Omental fat pad (tissue), 4 donors: ENCODE data around the gene A3GALT2. TPM values are rescaled to one million over a fixed set of nuclear protein-coding genes. Genes with fewer than 3 reads are reported as not detected.

Experiments
- ATAC-seq: fragments of 150-250 bp; one replicate; pipeline ENCODE4 v1.9.1; 2016; ENCODE audit warnings: mild to moderate bottlenecking, moderate library complexity; ENCODE audit not compliant: low FRiP score
- DNase-seq: peaks from one replicate; pipeline ENCODE4 v3.0.0-alpha.2; 2019; ENCODE audit warnings: low spot score
- total RNA-seq, 4 donors: library from RNA; depleted of rRNA; stranded (reverse); fragments of >200 nt; gene quantifications; one replicate each; pipeline ENCODE4 v1.1.0, GENCODE V29; 2016
- TF ChIP-seq, protein P1 (sequence below), 3 donors: fragments of 450-650 bp; IDR thresholded peaks; one replicate each; pipeline ENCODE4 v1.5.1; 2016 to 2017; ENCODE audit warnings: antibody characterized with exemption in 3 of 3, mild to moderate bottlenecking in 3 of 3, moderate library complexity in 2 of 3

A3GALT2 gene
- total RNA-seq, 4 donors from 2014 or later = not detected

DNA sequence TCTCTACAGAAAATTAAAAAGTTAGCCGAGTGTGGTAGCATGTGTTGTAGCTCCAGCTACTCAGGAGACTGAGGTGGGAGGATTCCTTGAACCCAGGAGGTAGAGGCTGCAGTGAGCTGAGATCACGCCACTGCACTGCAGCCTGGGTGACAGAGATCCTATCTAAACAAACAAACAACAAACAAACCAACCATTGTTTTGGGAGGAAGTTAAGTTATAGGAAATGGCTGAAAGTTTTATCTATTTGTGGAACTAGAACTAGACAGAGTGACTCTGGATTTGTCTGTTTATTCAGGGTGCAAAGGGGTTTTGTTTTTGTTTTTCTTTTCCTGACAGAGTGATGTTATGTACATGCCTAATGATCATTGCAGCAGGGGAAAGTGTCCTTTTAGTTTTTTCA, 33.6 kb downstream of the A3GALT2 start:
- DNase-seq = no peak
- no peak for ATAC-seq

DNA sequence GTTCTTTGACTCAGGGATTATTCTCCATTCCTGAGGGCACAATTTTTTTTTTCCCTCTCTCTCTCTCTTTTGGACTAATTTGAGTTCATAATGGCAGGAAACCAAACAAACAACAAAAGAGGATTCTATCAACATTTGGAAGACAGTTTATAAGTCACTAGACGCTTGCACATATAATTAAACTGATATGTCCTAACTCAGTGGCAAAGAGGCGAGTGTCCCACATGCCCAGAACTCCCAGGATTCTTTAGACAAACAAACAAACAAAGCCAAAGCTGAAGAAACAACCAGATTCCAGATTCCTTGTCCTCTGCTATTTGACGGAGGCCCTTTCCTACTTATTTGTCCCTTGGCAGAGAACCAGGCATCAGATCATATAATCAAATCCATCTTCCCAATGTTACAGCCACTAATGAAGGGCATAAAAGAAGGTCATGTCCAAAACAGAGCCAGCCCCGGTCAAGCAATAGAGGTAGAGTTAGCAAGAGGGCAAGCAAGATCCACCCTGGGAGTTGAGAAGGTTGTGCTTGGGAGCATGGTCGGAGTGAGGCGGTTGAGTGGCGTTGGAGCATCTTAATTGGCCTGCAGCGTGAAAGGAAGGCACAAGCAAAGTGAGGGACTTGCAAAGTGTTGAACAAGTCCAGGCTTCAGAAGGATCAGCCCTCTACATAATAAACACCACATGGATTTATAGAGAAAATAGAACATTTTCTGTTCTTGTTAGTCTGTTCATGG, 34.3 kb downstream of the A3GALT2 start:
- TF ChIP-seq, protein P1, sequence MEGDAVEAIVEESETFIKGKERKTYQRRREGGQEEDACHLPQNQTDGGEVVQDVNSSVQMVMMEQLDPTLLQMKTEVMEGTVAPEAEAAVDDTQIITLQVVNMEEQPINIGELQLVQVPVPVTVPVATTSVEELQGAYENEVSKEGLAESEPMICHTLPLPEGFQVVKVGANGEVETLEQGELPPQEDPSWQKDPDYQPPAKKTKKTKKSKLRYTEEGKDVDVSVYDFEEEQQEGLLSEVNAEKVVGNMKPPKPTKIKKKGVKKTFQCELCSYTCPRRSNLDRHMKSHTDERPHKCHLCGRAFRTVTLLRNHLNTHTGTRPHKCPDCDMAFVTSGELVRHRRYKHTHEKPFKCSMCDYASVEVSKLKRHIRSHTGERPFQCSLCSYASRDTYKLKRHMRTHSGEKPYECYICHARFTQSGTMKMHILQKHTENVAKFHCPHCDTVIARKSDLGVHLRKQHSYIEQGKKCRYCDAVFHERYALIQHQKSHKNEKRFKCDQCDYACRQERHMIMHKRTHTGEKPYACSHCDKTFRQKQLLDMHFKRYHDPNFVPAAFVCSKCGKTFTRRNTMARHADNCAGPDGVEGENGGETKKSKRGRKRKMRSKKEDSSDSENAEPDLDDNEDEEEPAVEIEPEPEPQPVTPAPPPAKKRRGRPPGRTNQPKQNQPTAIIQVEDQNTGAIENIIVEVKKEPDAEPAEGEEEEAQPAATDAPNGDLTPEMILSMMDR (IDR thresholded peaks at IDR 0.05) = no peak
- no peak for ATAC-seq
- no peak for DNase-seq

More for the DNA sequence above, 33.6 kb downstream of the A3GALT2 start:
- TF ChIP-seq, protein P1 (IDR thresholded peaks at IDR 0.05) = no peak

- DNase-seq (no peak), ATAC-seq (no peak)
- TF ChIP-seq, protein P1 (IDR thresholded peaks at IDR 0.05) = no peak
Measured at GRCh38 chr1:33284049-33284448, 36.8 kb downstream of the A3GALT2 start.

DNA sequence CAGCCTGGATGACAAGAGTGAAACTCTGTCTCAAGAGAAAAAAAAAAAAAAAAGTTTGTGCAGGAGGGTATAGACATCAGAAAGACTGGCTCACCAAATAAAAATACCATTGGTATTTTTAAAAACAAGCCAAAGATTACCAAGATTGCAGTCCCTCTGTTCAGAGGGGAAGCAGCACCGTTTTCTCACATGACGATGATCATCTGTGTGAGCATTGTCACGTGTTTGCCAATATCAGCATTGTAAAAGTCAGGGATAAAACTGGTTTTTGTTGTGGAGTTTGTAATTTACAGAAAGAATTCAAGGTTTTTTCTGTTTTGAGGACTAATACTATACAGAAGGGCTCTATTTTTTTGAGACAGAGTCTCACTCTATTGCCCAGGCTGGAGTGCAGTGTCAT, 38.1 kb downstream of the A3GALT2 start:
- DNase-seq = no peak
- no peak for ATAC-seq
- TF ChIP-seq, protein P1 (IDR thresholded peaks at IDR 0.05) = no peak

- TF ChIP-seq, protein P1 (IDR thresholded peaks at IDR 0.05) = no peak
- ATAC-seq (no peak), DNase-seq (no peak)
Measured at GRCh38 chr1:33281554-33282303, 39.2 kb downstream of the A3GALT2 start.

GRCh38 chr1:33280091-33280661, 40.7 kb downstream of the A3GALT2 start:
- ATAC-seq = no peak
- DNase-seq = no peak
- TF ChIP-seq, protein P1 (IDR thresholded peaks at IDR 0.05) = no peak
